Measurements from ENCODE around the gene MCM10. TPM values are rescaled to one million over a fixed set of nuclear protein-coding genes. Genes with fewer than 3 reads are reported as not detected.

Gene MCM10
- 11.8 and 14.4 TPM in 2 replicates for total RNA-seq (2012; rRNA removed)
- 4.9 and 5.4 TPM in 2 replicates for polyA plus RNA-seq (2012; rRNA removed)
- polyA plus RNA-seq (2012; cell fraction: cytosol; rRNA removed), result 0.69 and 1.3 TPM in 2 replicates
- polyA plus RNA-seq (2012; cell fraction: nucleus; rRNA removed; ENCODE audit: low replicate concordance), result 1.1 and 3.5 TPM in 2 replicates
- Bru-seq, nascent RNA, result percentile 41 among the genes with signal in this experiment
- BruChase-seq, experiment 1, labeled RNA remaining after a 6-hour chase, result percentile 31 among the genes with signal in this experiment
- percentile 33 among the genes with signal in this experiment for BruChase-seq, experiment 2, labeled RNA remaining after a 2-hour chase
- long read RNA-seq, partial matches to known transcripts, result 1 of 1 reads
- long read RNA-seq, other reads (novel, unspliced or antisense), result 0 of 1 reads

GRCh38 chr10:13160934-13161856, at the start of gene MCM10:
TSS of gene MCM10 (plus strand) at chr10:13161558. CDS start at chr10:13164203, 2,645 bp downstream.
- peak within 1 kb of the TSS; percentile 99 for H2AFZ ChIP-seq (replicated peaks; ENCODE audit: low read length, poor library complexity)
- in situ Hi-C loops (cut with MboI; ENCODE audit: low sequenced_read_pairs) (no loop called here), dilution Hi-C loops (cut with HindIII; ENCODE audit: low sequenced_read_pairs, unreplicated experiment) (no loop called here), intact Hi-C loops (cut with micrococcal nuclease) (loop anchor here (1.0 kb wide), 2 partner anchors 116 to 141 kb away; no protein-coding TSS in a partner anchor)
- peak within 1 kb of the TSS; percentile 89 for H2BK120ac ChIP-seq (ENCODE audit: low read depth, low read length)
- H3K23ac ChIP-seq (ENCODE audit: low read depth, low read length), result peak within 1 kb of the TSS; percentile 92
- no peaks in the 10 kb centered on the region for H4K20me1 ChIP-seq (ENCODE audit: insufficient read depth, low read length)
- H4K8ac ChIP-seq (ENCODE audit: low read depth in 2 of 2, low read length in 2 of 2), result peak within 1 kb of the TSS; percentile 76 to 98
- peak within 1 kb of the TSS; percentile 39; the same call in 1 of the 2 replicates for H3K27ac ChIP-seq (ENCODE audit: insufficient read depth, low read length)
- no peaks in the 10 kb centered on the region for H3K27me3 ChIP-seq (ENCODE audit: control insufficient read depth, insufficient read depth, low read length)
- peak within 1 kb of the TSS; percentile 86 for H2AK9ac ChIP-seq (replicated peaks; ENCODE audit: low read depth, low read length, poor library complexity)
- peak within 1 kb of the TSS; percentile 93 for H3K56ac ChIP-seq (ENCODE audit: extremely low read depth, insufficient read depth, low read length)
- DNase-seq (peak; percentile 100), ATAC-seq (ENCODE audit: low read depth) (peak; percentile 100)
- H3K4me1 ChIP-seq (ENCODE audit: control insufficient read depth, insufficient read depth, low read length), result no peaks in the 10 kb centered on the region; the same call in 1 of the 2 replicates
- H2BK5ac ChIP-seq (ENCODE audit: low read depth, low read length, poor library complexity, severe bottlenecking), result peak within 1 kb of the TSS; percentile 45
- H3K18ac ChIP-seq (ENCODE audit: low read depth, low read length), result no peak within 1 kb of the TSS
- H3K4me2 ChIP-seq (ENCODE audit: low read depth, low read length), result peak within 1 kb of the TSS; percentile 86
- peak within 1 kb of the TSS; percentile 79 for H3K9ac ChIP-seq (ENCODE audit: low read depth, low read length)
- H3K79me1 ChIP-seq (ENCODE audit: low read depth in 1 of 2, low read length in 2 of 2), result peaks cover 4 to 15% of the 10 kb centered on the region in 2 experiments; a peak in 3 of 4 replicates
- no peaks in the 10 kb centered on the region for H3K36me3 ChIP-seq (ENCODE audit: control insufficient read depth, insufficient read depth, low read length)
- ChIA-PET POLR2A (ENCODE audit: unreplicated experiment) (no interaction called here), CTCF (interaction anchor here (0.5 to 0.9 kb wide), 5 partner anchors 10 to 998 kb away, joined by 3 to 6 read pairs (median 3); no protein-coding TSS in a partner anchor)
- no peaks in the 10 kb centered on the region; the same call in 1 of the 2 replicates for H3K9me1 ChIP-seq (ENCODE audit: insufficient read depth, low read length)
- peak within 1 kb of the TSS; percentile 80; the same call in 1 of the 2 replicates for H4K91ac ChIP-seq (ENCODE audit: insufficient read depth, low read depth, low read length)
- H2AK5ac ChIP-seq (ENCODE audit: low read depth, low read length), result no peak within 1 kb of the TSS; the same call in 1 of the 2 replicates
- peak within 1 kb of the TSS; percentile 47; the same call in 1 of the 2 replicates for H4K5ac ChIP-seq (ENCODE audit: low read depth, low read length)
- WGBS, 2 experiments (ENCODE audit: extremely low coverage in 2 of 2, insufficient read length in 1 of 2), result 0% methylated on average over 37 of the region's 56 CpGs; no CpG with 5 or more reads in 1 of the 2 experiments
- peak within 1 kb of the TSS; percentile 99 for H3K14ac ChIP-seq (replicated peaks; ENCODE audit: low read depth, low read length)
- peak within 1 kb of the TSS; percentile 78; the same call in 1 of the 2 replicates for H2BK20ac ChIP-seq (ENCODE audit: low read depth, low read length)
- H2BK15ac ChIP-seq (ENCODE audit: low read depth, low read length), result no peak within 1 kb of the TSS; the same call in 2 of the 3 replicates
- H3K4ac ChIP-seq (ENCODE audit: low read depth, low read length), result peak within 1 kb of the TSS; percentile 93
- H3K4me3 ChIP-seq (ENCODE audit: insufficient read depth, low read depth, low read length), result peak within 1 kb of the TSS; percentile 50
- H3K9me3 ChIP-seq (ENCODE audit: control insufficient read depth, insufficient read depth, low read length), result no peaks in the 10 kb centered on the region
- BruUV-seq (replicated peaks), result no TSS peak
- no peak for TF ChIP-seq RCOR1 (IDR thresholded peaks at IDR 0.05; ENCODE audit: insufficient replicate concordance, low read length)
- TF ChIP-seq RAD21 (IDR thresholded peaks at IDR 0.05; ENCODE audit: low read length), result peak; percentile 78
- TF ChIP-seq FOS (IDR thresholded peaks at IDR 0.05; ENCODE audit: low read depth, low read length), result no peak
- no peak for TF ChIP-seq MAFK (IDR thresholded peaks at IDR 0.05; ENCODE audit: low read depth, low read length)
- TF ChIP-seq CTCF (conservative IDR thresholded peaks at IDR 0.05; ENCODE audit: low read depth, low read length), result peak; percentile 95
- TF ChIP-seq NFE2L2 (IDR thresholded peaks at IDR 0.05; ENCODE audit: low read depth, low read length), result no peak
- TF ChIP-seq CEBPB (IDR thresholded peaks at IDR 0.05; ENCODE audit: low read depth, low read length), result peak; percentile 24; the same call in 1 of the 2 replicates
- peak; percentile 90 for TF ChIP-seq MXI1 (IDR thresholded peaks at IDR 0.05; ENCODE audit: borderline replicate concordance, low read depth, low read length)
- TF ChIP-seq POLR2A (IDR thresholded peaks at IDR 0.05; ENCODE audit: low read depth, low read length), result no peak
- peak; percentile 87 for TF ChIP-seq BHLHE40 (IDR thresholded peaks at IDR 0.05; ENCODE audit: low read depth, low read length)
- TF ChIP-seq CHD1 (IDR thresholded peaks at IDR 0.05; ENCODE audit: low read depth, low read length), result no peak
- no peak for TF ChIP-seq ELK1 (IDR thresholded peaks at IDR 0.05; ENCODE audit: borderline replicate concordance, low read depth, low read length)

Data from IMR-90 (cell line).